CD4-positive, CD25-positive, alpha-beta regulatory T cell (primary cell): Measurements from ENCODE around the gene PKP4. TPM values are rescaled to one million over a fixed set of nuclear protein-coding genes. Genes with fewer than 3 reads are reported as not detected.
A peak's percentile ranks its signal among the peaks of the same experiment; 100 is the strongest.

Source experiments
- ATAC-seq, 2 donors: fragments of 150-1000 bp; cut with Tn5 transposase; one replicate each; pipeline ENCODE4 v1.10.0; 2021; ENCODE audit warnings: low read depth in 2 of 2, moderate number of reproducible peaks in 2 of 2, moderate library complexity in 1 of 2
- DNase-seq, 3 donors: peaks; one replicate each; pipeline versions ENCODE4 v3.0.0 to v3.0.0-alpha.2; 2012 to 2022; ENCODE audit warnings: mixed read lengths in 1 of 3
- H3K27ac ChIP-seq: one replicate; pipeline ENCODE4 v1.7.0; 2013; ENCODE audit warnings: mild to moderate bottlenecking, low read length; ENCODE audit not compliant: insufficient read depth, poor library complexity, severe bottlenecking
- H3K27me3 ChIP-seq: one replicate; pipeline ENCODE4 v1.7.0; 2013; ENCODE audit warnings: low read length; ENCODE audit not compliant: control insufficient read depth, insufficient read depth
- H3K36me3 ChIP-seq: one replicate; pipeline ENCODE4 v1.7.0; 2013; ENCODE audit warnings: mild to moderate bottlenecking, low read length, moderate library complexity; ENCODE audit not compliant: control insufficient read depth, insufficient read depth
- H3K4me1 ChIP-seq: 2 replicates; pipeline ENCODE4 v1.7.0; 2013; ENCODE audit warnings: mild to moderate bottlenecking, low read length; ENCODE audit not compliant: insufficient read depth, control insufficient read depth, poor library complexity, severe bottlenecking
- H3K4me3 ChIP-seq: one replicate; pipeline ENCODE4 v1.7.0; 2013; ENCODE audit warnings: low read depth, mild to moderate bottlenecking, low read length, moderate library complexity
- H3K9me3 ChIP-seq, 2 experiments: 1 replicate in 1 of 2; 2 replicates in 1 of 2; pipeline ENCODE4 v1.7.0; 2013; ENCODE audit warnings: low read length in 2 of 2, mild to moderate bottlenecking in 1 of 2, moderate library complexity in 1 of 2; ENCODE audit not compliant: control insufficient read depth in 2 of 2
- H3K27ac Mint-ChIP-seq, 3 donors: one replicate each; pipeline ENCODE4 v1.8.0; 2020 to 2022; ENCODE audit warnings: mild to moderate bottlenecking in 3 of 3, mixed read lengths in 3 of 3, moderate library complexity in 2 of 3
- H3K27me3 Mint-ChIP-seq: one replicate; pipeline ENCODE4 v1.8.0; 2022; ENCODE audit warnings: mild to moderate bottlenecking, mixed read lengths
- H3K36me3 Mint-ChIP-seq: one replicate; pipeline ENCODE4 v1.8.0; 2020; ENCODE audit warnings: mixed read lengths
- H3K4me1 Mint-ChIP-seq, 4 donors: one replicate each; pipeline ENCODE4 v1.8.0; 2020 to 2022; ENCODE audit warnings: mixed read lengths in 4 of 4, mild to moderate bottlenecking in 1 of 4
- H3K4me3 Mint-ChIP-seq, 4 donors: one replicate each; pipeline ENCODE4 v1.8.0; 2020 to 2022; ENCODE audit warnings: mild to moderate bottlenecking in 4 of 4, mixed read lengths in 4 of 4, moderate library complexity in 3 of 4
- H3K9me3 Mint-ChIP-seq, 7 donors: one replicate each; pipeline ENCODE4 v1.8.0; 2020 to 2022; ENCODE audit warnings: mixed read lengths in 7 of 7, mild to moderate bottlenecking in 3 of 7, moderate library complexity in 2 of 7
- polyA plus RNA-seq, 4 donors: library from polyadenylated mRNA; unstranded; fragments of 300-500 nt; fragmentation: Illumina TruSeq; gene quantifications; one replicate each; pipeline ENCODE4 v1.2.3, GENCODE V29; 2021
- total RNA-seq: library from RNA; stranded (reverse); gene quantifications from one replicate; pipeline ENCODE4 v1.2.3, GENCODE V29; 2022

The PKP4 gene
- total and polyA plus RNA-seq, 5 donors from 2014 or later, result 1.9 to 21.9 (median 4.5) TPM

DNA sequence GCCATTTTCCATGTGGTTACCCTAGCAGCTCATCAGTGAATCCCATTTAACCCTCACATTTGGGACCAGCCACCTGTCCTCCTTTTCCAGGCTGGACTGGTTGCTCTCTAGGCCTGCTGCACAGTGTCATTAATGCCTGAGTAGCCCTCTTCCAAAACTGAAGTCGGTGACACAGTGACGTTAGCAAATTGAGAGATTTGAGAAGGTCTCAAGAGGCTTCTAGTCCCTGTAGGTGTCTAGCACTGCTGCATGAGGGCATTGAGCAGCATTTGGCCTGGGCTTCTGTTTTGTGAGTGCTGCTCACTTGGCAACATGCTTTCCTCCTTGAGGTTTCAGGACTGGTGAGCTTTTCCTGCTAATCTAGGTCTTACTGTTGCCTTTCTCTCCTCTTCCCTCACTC lies 36.7 kb downstream of the PKP4 start:
- Histone ChIP-seq H3K9me3 (no peaks in the 10 kb centered on the region), H3K4me1 (no peaks in the 10 kb centered on the region), H3K27me3 (no peaks in the 10 kb centered on the region), H3K27ac (no peak overlapping the region), H3K36me3 (no peaks in the 10 kb centered on the region), H3K4me3 (no peak overlapping the region)
- no peaks in the 10 kb centered on the region for H3K27me3 Mint-ChIP-seq
- H3K4me1 Mint-ChIP-seq, result peaks cover 9 to 25% (median 25%) of the 10 kb centered on the region in 4 donors
- ATAC-seq (no peak), DNase-seq (no peak)
- peaks cover 0 to 2% (median 0%) of the 10 kb centered on the region in 7 donors for H3K9me3 Mint-ChIP-seq
- H3K4me3 Mint-ChIP-seq, result no peak overlapping the region
- H3K27ac Mint-ChIP-seq, result no peak overlapping the region
- peaks cover 12% of the 10 kb centered on the region for H3K36me3 Mint-ChIP-seq

DNA sequence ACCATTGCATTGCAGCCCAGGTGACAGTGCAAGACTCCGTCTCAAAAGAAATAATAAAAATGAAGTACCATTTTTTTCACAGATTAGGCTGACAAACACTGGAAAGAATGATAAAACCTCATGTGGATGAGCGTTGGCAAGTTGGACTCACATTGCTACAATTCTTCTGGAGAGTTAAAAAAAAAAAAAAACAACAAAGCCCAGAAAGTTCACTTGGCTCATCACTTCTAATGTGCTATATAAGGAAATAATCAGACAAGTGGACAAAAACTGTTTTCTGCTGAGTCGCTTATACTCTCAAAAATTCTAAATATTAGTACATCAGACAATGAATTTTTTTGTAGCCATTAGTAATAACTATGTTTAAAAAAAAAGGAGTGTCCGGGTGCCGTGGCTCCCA lies 38.4 kb downstream of the PKP4 start:
- ATAC-seq (no peak), DNase-seq (no peak)
- H3K27ac Mint-ChIP-seq, result no peak overlapping the region

DNA sequence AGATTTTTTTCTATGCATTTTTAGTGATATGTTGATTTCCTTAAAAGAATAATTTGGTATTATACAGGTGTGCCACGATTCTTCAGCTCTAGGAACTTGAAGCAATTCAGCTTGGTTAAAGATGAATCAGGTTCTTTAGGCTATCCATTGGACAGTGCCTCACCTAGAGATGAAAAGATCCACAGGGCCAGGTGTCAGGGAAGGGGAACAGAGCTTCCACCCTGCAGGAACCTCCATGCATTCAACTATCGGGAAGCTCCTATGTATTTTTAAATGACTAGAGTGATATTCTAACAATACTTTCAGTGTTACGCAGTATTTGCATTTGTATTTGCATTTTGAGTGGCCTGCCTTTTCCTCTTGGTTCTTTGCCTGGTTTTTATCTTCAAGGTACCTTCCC lies 40.2 kb downstream of the PKP4 start:
- no peaks in the 10 kb centered on the region for H3K27me3 ChIP-seq
- H3K4me3 Mint-ChIP-seq, result no peak overlapping the region
- peaks cover 10 to 41% (median 40%) of the 10 kb centered on the region in 4 donors for H3K4me1 Mint-ChIP-seq
- no peak for ATAC-seq
- no peak overlapping the region for H3K4me3 ChIP-seq
- peaks cover 0 to 2% (median 0%) of the 10 kb centered on the region in 7 donors for H3K9me3 Mint-ChIP-seq
- no peaks in the 10 kb centered on the region for H3K4me1 ChIP-seq
- DNase-seq, result no peak
- no peaks in the 10 kb centered on the region for H3K9me3 ChIP-seq
- no peaks in the 10 kb centered on the region for H3K27me3 Mint-ChIP-seq
- H3K36me3 ChIP-seq, result no peaks in the 10 kb centered on the region
- H3K27ac ChIP-seq, result no peak overlapping the region
- peak overlapping the region; percentile 44 to 85 (median 74) for H3K27ac Mint-ChIP-seq
- peaks cover 19% of the 10 kb centered on the region for H3K36me3 Mint-ChIP-seq

More for the DNA sequence above, 38.4 kb downstream of the PKP4 start:
- no peak overlapping the region for H3K27ac ChIP-seq
- H3K4me1 ChIP-seq, result no peaks in the 10 kb centered on the region
- H3K9me3 ChIP-seq, result no peaks in the 10 kb centered on the region
- H3K36me3 ChIP-seq, result no peaks in the 10 kb centered on the region
- Mint-ChIP-seq H3K36me3 (peaks cover 12% of the 10 kb centered on the region), H3K4me1 (peaks cover 10 to 35% (median 32%) of the 10 kb centered on the region in 4 donors), H3K27me3 (no peaks in the 10 kb centered on the region), H3K9me3 (peaks cover 0 to 2% (median 0%) of the 10 kb centered on the region in 7 donors), H3K4me3 (no peak overlapping the region)
- no peaks in the 10 kb centered on the region for H3K27me3 ChIP-seq
- H3K4me3 ChIP-seq, result no peak overlapping the region

DNA sequence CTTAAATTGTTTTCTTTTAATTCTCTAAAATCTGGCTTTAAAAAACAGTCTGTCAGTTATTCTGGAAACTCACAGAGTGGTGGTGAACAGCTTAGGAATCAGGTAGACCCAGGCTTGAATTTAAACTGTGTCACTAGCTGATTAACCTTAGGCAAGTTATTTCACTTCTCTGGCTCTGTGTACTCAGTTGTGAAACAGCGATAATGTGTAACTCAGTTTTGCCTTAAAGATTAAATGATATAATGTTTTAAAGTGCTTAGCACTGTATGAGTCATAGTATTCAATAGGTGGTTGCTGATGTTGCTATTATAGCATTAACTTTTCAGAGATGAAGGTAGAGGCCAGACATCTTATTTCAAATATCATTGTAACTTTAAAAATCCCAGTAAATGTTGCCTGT lies 40.7 kb downstream of the PKP4 start:
- peak; percentile 31 to 50 for ATAC-seq
- Histone ChIP-seq H3K9me3 (no peaks in the 10 kb centered on the region), H3K36me3 (no peaks in the 10 kb centered on the region), H3K27ac (no peak overlapping the region), H3K4me1 (no peaks in the 10 kb centered on the region), H3K27me3 (no peaks in the 10 kb centered on the region), H3K4me3 (no peak overlapping the region)
- Mint-ChIP-seq H3K4me1 (peaks cover 10 to 39% (median 38%) of the 10 kb centered on the region in 4 donors), H3K4me3 (no peak overlapping the region), H3K27ac (peak overlapping the region in 2 of 3 donors; percentile 27 to 74), H3K36me3 (peaks cover 17% of the 10 kb centered on the region), H3K9me3 (peaks cover 0 to 2% (median 0%) of the 10 kb centered on the region in 7 donors), H3K27me3 (no peaks in the 10 kb centered on the region)
- DNase-seq, result peak in 1 of 3 donors; percentile 16

DNA sequence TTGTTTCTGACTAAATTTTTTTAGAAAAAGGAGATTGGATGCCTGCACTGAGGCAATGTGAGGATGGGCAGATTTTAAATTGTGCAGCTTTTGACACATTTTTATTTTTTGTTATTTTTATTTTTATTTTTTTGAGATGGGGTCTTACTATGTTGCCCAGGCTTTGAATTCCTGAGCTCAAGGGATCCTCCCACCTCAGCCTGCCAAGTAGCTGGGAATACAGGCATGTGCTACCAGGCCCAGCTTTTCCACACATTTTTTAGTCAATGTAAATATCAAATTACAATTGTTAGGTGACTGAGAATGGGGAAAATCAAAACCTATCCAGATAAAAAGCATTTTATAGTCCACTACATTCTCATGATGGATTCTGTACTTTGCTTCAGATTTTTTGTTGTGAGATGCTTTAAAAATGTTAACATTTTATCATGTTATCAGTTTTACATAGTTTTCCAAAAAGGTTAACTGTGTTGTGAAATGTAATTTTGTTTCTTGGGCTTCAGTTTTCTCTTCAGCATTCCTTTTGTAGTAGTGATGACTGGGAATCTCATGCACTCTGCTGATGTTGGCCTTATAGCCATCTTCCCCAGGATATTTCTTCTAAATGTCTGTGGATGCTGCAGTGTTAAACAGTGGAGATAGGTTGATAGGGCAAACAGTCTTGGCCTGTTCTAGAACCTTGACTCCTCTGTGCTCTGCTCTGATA lies 41.4 kb downstream of the PKP4 start:
- H3K4me3 ChIP-seq, result no peak overlapping the region
- Mint-ChIP-seq H3K4me1 (peaks cover 10 to 38% (median 36%) of the 10 kb centered on the region in 4 donors), H3K27me3 (no peaks in the 10 kb centered on the region), H3K36me3 (peaks cover 15% of the 10 kb centered on the region), H3K9me3 (peaks cover 0 to 2% (median 0%) of the 10 kb centered on the region in 7 donors), H3K4me3 (no peak overlapping the region), H3K27ac (peak overlapping the region in 2 of 3 donors; percentile 27 to 73)
- no peak overlapping the region for H3K27ac ChIP-seq
- H3K9me3 ChIP-seq, result no peaks in the 10 kb centered on the region
- no peak for DNase-seq
- no peaks in the 10 kb centered on the region for H3K27me3 ChIP-seq
- no peak for ATAC-seq
- no peaks in the 10 kb centered on the region for H3K4me1 ChIP-seq
- no peaks in the 10 kb centered on the region for H3K36me3 ChIP-seq

DNA sequence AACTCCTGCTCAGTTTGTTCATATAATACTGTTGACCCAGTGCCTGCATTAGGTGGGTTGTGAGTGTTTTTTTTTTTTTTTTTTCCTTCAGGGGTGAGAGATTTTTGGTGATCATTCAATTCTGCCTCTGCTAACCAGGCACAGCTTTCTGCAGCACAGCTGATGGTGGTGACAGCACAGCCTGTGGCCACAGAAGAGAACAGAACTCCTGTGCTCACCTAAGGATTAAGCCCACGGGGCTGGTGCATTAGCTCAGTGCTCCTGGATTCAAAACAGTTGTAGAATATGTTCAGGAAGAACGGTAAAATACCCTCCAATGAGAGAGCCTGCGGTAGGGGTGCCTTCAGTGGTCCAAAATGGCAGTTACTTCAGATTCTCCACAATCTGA lies 42.0 kb downstream of the PKP4 start:
- Histone ChIP-seq H3K36me3 (no peaks in the 10 kb centered on the region), H3K9me3 (no peaks in the 10 kb centered on the region), H3K27ac (no peak overlapping the region), H3K4me1 (no peaks in the 10 kb centered on the region), H3K27me3 (no peaks in the 10 kb centered on the region), H3K4me3 (no peak overlapping the region)
- peak overlapping the region in 1 of 3 donors; percentile 7 for H3K27ac Mint-ChIP-seq
- H3K4me3 Mint-ChIP-seq, result no peak overlapping the region
- no peak for DNase-seq
- H3K4me1 Mint-ChIP-seq, result peaks cover 10 to 38% (median 35%) of the 10 kb centered on the region in 4 donors
- no peaks in the 10 kb centered on the region for H3K27me3 Mint-ChIP-seq
- peaks cover 15% of the 10 kb centered on the region for H3K36me3 Mint-ChIP-seq
- ATAC-seq, result no peak
- H3K9me3 Mint-ChIP-seq, result no peaks in the 10 kb centered on the region

DNA sequence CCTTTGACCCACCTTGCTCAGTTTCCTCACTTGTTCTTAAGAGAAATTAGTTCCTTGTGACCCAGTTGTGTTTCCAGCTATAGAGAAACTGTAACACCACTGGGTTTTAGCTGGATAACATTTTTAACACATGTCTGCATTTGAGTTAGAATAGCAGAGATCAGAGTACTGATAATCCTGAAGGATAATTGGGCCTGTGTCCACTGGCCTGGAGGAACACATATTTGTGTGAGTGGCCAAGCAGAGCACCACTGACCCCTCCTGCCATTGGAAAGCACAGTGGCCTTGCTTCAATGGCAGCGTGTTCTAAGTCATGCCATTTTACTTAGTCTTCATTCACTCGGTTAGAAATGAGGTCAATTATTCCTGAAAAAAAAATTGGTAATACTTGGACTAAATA lies 42.6 kb downstream of the PKP4 start:
- H3K27ac Mint-ChIP-seq, result peak overlapping the region in 1 of 3 donors; percentile 14
- H3K9me3 Mint-ChIP-seq, result no peaks in the 10 kb centered on the region
- peaks cover 10 to 38% (median 35%) of the 10 kb centered on the region in 4 donors for H3K4me1 Mint-ChIP-seq
- H3K4me1 ChIP-seq, result no peaks in the 10 kb centered on the region
- no peaks in the 10 kb centered on the region for H3K9me3 ChIP-seq
- DNase-seq (no peak), ATAC-seq (no peak)
- no peaks in the 10 kb centered on the region for H3K27me3 Mint-ChIP-seq
- no peak overlapping the region for H3K27ac ChIP-seq
- H3K36me3 ChIP-seq, result no peaks in the 10 kb centered on the region
- peaks cover 15% of the 10 kb centered on the region for H3K36me3 Mint-ChIP-seq
- no peaks in the 10 kb centered on the region for H3K27me3 ChIP-seq
- H3K4me3 ChIP-seq, result no peak overlapping the region
- H3K4me3 Mint-ChIP-seq, result no peak overlapping the region

DNA sequence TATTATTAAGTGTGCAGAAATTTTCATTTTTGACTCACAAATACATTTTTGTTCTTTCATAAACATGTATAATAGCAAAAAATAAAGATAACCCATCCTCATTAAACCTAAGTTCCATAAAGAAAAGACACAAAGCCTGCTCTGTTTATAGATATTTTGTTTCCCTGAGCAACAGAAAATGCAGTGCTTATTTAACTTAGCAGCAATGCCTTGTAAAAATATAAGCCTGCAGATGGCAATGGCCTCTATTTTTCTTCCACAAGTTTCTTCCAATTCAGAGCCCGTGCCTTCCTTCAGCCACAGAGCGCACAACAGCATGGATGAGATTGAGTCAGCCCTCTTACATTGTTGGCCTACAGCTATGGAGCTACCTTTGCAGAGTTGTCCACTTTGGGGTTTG lies 43.6 kb downstream of the PKP4 start:
- ATAC-seq (no peak), DNase-seq (no peak)
- H3K4me3 ChIP-seq, result no peak overlapping the region
- no peaks in the 10 kb centered on the region for H3K4me1 ChIP-seq
- H3K27ac Mint-ChIP-seq, result no peak overlapping the region
- H3K36me3 Mint-ChIP-seq, result peaks cover 15% of the 10 kb centered on the region
- peaks cover 0 to 2% (median 0%) of the 10 kb centered on the region in 7 donors for H3K9me3 Mint-ChIP-seq
- peaks cover 15 to 43% (median 38%) of the 10 kb centered on the region in 4 donors for H3K4me1 Mint-ChIP-seq
- no peaks in the 10 kb centered on the region for H3K36me3 ChIP-seq
- H3K27me3 ChIP-seq, result no peaks in the 10 kb centered on the region
- H3K27ac ChIP-seq, result no peak overlapping the region
- no peaks in the 10 kb centered on the region for H3K27me3 Mint-ChIP-seq
- H3K4me3 Mint-ChIP-seq, result no peak overlapping the region
- H3K9me3 ChIP-seq, result no peaks in the 10 kb centered on the region
